Transverse colon (tissue), 4 donors: ENCODE measurements around the gene TSTD1. TPM values are rescaled to one million over a fixed set of nuclear protein-coding genes. Genes with fewer than 3 reads are reported as not detected.

Experiments
- DNase-seq: peaks from one replicate; pipeline ENCODE4 v3.0.0-alpha.2; 2019
- H3K27ac ChIP-seq, 4 donors: fragments of 200-600 bp; sonication (generic); 2 replicates each; pipeline ENCODE4 v1.5.1; 2016 to 2018; ENCODE audit warnings: inconsistent platforms in 4 of 4
- H3K27me3 ChIP-seq: fragments of 200-600 bp; sonication (generic); 2 replicates; pipeline ENCODE4 v1.5.1; 2017; ENCODE audit warnings: inconsistent platforms
- H3K36me3 ChIP-seq, 4 donors: fragments of 200-600 bp; sonication (generic); 2 replicates each; pipeline ENCODE4 v1.5.1; 2017 to 2019; ENCODE audit warnings: inconsistent platforms in 4 of 4
- H3K4me1 ChIP-seq, 4 donors: fragments of 200-600 bp; sonication (generic); 2 replicates each; pipeline ENCODE4 v1.5.1; 2017 to 2020; ENCODE audit warnings: inconsistent platforms in 4 of 4
- H3K4me3 ChIP-seq, 4 donors: fragments of 200-600 bp; sonication (generic); 1 replicate in 1 of 4; 2 replicates in 3 of 4; pipeline versions ENCODE4 v1.5.1 to v1.6.1; 2017 to 2019; ENCODE audit warnings: inconsistent platforms in 4 of 4
- H3K9me3 ChIP-seq, 2 donors: fragments of 200-600 bp; sonication (generic); 2 replicates each; pipeline ENCODE4 v1.5.1; 2017 to 2019; ENCODE audit warnings: inconsistent platforms in 2 of 2
- EP300 ChIP-seq: sonication (generic); formaldehyde crosslinking; IDR thresholded peaks from one replicate; pipeline ENCODE4 v1.6.1; 2017; ENCODE audit warnings: antibody characterized with exemption, low read depth
- POLR2A ChIP-seq: fragments of 450-650 bp; IDR thresholded peaks from one replicate; pipeline ENCODE4 v1.6.1; 2016; ENCODE audit warnings: antibody characterized with exemption, mild to moderate bottlenecking, moderate library complexity
- POLR2AphosphoS5 ChIP-seq, 3 donors: sonication (generic); formaldehyde crosslinking; IDR thresholded peaks; one replicate each; pipeline ENCODE4 v1.6.1; 2016; ENCODE audit warnings: antibody characterized with exemption in 3 of 3
- WGBS, 2 donors: methylation state at CpG; one replicate each; pipeline ENCODE4 v1.1.5; 2018; ENCODE audit warnings: low coverage in 1 of 2; 5-methylcytosine and 5-hydroxymethylcytosine counted together
- in situ Hi-C, 4 donors: fragments of 200-750 bp; cut with MboI; loops; one replicate each; pipeline versions ENCODE4 v1.15.0 to v1.15.1; 2017; ENCODE audit warnings: low sequenced_read_pairs in 3 of 4, low pct_ligation_motif_present in 1 of 4, low pct_unique_long_range_greater_than_20kb in 1 of 4
- intact Hi-C: fragments of 100-400 bp; cut with DNase I; formaldehyde crosslinking; loops from one replicate; pipeline ENCODE4 v1.15.1; 2023; ENCODE audit warnings: low total_unique reads
- total RNA-seq, 4 donors: library from RNA; depleted of rRNA; stranded (reverse); fragments of >200 nt; gene quantifications; one replicate each; pipeline ENCODE4 v1.1.0, GENCODE V29; 2016
- TF ChIP-seq, protein P1 (sequence below), 5 experiments: fragments of 200-600 bp in 3 of 5; fragments of 450-650 bp in 2 of 5; sonication (generic) in 3 of 5; IDR thresholded peaks; 1 replicate in 2 of 5; 2 replicates in 3 of 5; pipeline ENCODE4 v1.5.1; 2016 to 2017; ENCODE audit warnings: antibody characterized with exemption in 5 of 5, inconsistent platforms in 3 of 5, mild to moderate bottlenecking in 2 of 5, moderate library complexity in 1 of 5

TSTD1 gene
- total RNA-seq, 4 donors from 2014 or later = 104 to 224 (median 191) TPM

DNA sequence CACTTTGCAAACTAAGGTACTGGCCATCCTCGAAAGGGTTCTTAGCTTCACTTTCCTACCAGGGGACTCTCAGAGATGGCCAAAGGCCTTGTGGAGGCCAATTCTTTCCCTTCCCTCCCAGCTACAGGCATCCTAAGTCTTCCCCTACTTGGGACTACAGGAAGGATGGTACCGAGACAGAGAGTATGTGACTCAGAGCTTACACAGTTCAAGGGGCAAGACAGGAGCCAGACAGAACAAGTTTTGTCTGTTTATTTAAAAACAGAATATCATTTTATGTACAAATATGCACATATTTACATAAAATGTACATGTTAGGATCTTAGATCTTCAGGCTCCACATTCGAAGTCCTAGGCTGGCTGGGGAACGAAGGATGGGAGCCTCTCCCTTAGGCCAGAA, 32.0 kb upstream of the TSTD1 start:
- DNase-seq = no peak
- Histone ChIP-seq H3K27me3 (no peaks in the 10 kb centered on the region), H3K36me3 (no peaks in the 10 kb centered on the region), H3K4me3 (no peak overlapping the region), H3K27ac (no peak overlapping the region), H3K4me1 (peaks cover 0 to 6% (median 2%) of the 10 kb centered on the region in 4 donors), H3K9me3 (no peaks in the 10 kb centered on the region)
- intact Hi-C loops (no loop called here), in situ Hi-C loops (loop anchor here in 1 of 4 donors (25.0 kb wide), 1 partner anchor 667 kb away; the partner anchor contains the start of gene DUSP12)
- TF ChIP-seq EP300 (no peak), POLR2A (no peak), POLR2AphosphoS5 (IDR thresholded peaks at IDR 0.05) (no peak)
- TF ChIP-seq, protein P1, sequence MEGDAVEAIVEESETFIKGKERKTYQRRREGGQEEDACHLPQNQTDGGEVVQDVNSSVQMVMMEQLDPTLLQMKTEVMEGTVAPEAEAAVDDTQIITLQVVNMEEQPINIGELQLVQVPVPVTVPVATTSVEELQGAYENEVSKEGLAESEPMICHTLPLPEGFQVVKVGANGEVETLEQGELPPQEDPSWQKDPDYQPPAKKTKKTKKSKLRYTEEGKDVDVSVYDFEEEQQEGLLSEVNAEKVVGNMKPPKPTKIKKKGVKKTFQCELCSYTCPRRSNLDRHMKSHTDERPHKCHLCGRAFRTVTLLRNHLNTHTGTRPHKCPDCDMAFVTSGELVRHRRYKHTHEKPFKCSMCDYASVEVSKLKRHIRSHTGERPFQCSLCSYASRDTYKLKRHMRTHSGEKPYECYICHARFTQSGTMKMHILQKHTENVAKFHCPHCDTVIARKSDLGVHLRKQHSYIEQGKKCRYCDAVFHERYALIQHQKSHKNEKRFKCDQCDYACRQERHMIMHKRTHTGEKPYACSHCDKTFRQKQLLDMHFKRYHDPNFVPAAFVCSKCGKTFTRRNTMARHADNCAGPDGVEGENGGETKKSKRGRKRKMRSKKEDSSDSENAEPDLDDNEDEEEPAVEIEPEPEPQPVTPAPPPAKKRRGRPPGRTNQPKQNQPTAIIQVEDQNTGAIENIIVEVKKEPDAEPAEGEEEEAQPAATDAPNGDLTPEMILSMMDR (IDR thresholded peaks at IDR 0.05) = no peak
- WGBS, 2 donors = 90% methylated on average over 4 of the region's 4 CpGs; no CpG with 5 or more reads in 1 of the 2 donors

DNA sequence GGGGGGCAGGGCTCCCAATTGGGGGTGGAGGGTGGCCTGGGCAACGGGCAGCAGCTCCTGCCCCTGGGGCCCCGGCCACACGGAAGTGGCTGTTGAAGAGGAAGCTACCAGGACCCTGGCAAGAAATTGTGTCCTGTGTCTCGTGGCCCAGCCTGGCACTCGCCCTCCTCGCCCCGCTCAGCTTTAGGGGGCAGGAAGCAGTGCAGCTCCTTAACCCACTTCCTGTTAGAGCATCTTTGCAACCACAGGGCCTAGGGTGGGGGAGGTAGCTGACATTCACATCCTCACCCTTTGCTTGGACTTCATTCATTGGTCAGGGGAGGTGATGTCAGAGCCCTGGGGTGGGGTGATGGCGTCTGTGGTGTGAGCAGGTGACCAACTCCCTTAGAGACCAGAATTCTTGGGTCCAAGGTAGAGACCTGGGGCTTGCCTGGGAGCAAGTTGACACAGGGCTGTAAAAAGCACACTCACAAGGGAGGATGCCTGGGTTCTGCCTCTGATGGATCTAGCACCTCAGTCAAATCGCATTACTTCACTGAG, 31.0 kb upstream of the TSTD1 start, which contains the start of gene ARHGAP30:
Gene ARHGAP30, minus strand, starts transcription at position 161 of the 540 bp plus-strand sequence. CDS start 267 bp downstream, outside the sequence.
- intact Hi-C loops = no loop called here

DNA sequence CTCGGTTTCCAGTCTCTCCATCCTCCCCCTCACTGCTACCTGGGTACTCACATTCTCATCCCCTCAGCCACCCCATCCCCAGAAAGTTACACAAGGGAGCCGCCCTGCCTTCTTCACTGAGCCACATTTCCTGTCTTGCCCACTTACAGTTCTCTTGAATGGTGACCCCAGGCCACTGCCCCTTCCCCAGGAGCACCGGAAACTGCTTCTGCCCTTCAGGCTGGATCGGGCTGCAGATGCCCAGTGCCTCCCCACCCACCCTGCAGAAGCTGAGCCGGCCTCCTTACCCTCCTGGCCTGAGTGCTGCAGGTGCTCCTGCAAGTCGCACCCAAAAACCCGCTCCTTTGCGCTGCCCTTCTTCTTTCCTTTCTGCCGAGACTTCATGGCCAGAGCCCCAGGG, 30.5 kb upstream of the TSTD1 start:
- peaks cover 0 to 6% (median 2%) of the 10 kb centered on the region in 4 donors for H3K4me1 ChIP-seq
- intact Hi-C loops (no loop called here), in situ Hi-C loops (loop anchor here in 1 of 4 donors (25.0 kb wide), 1 partner anchor 668 kb away; the partner anchor contains the start of gene DUSP12)
- H3K27ac ChIP-seq = peak overlapping the region; percentile 71 to 89 (median 78)
- no peak for TF ChIP-seq EP300
- TF ChIP-seq, protein P1 (IDR thresholded peaks at IDR 0.05) = no peak
- TF ChIP-seq POLR2AphosphoS5 (IDR thresholded peaks at IDR 0.05) = no peak
- TF ChIP-seq POLR2A = no peak
- peak overlapping the region; percentile 8 to 42 (median 18) for H3K4me3 ChIP-seq
- no peaks in the 10 kb centered on the region for H3K36me3 ChIP-seq
- H3K27me3 ChIP-seq = no peaks in the 10 kb centered on the region
- DNase-seq = no peak
- WGBS, 2 donors = 57 to 66% methylated on average over 2 to 9 of the region's 9 CpGs
- H3K9me3 ChIP-seq = no peaks in the 10 kb centered on the region

More for the DNA sequence above, 31.0 kb upstream of the TSTD1 start, which contains the start of gene ARHGAP30:
- Histone ChIP-seq H3K9me3 (no peaks in the 10 kb centered on the region), H3K27me3 (no peaks in the 10 kb centered on the region), H3K27ac (peak within 1 kb of the TSS; percentile 71 to 89 (median 78)), H3K36me3 (no peaks in the 10 kb centered on the region), H3K4me1 (peaks cover 0 to 6% (median 2%) of the 10 kb centered on the region in 4 donors), H3K4me3 (peak within 1 kb of the TSS; percentile 8 to 42 (median 18))
- TF ChIP-seq POLR2AphosphoS5 (IDR thresholded peaks at IDR 0.05) (peak; percentile 37 to 63 (median 38)), POLR2A (peak; percentile 55)
- TF ChIP-seq, protein P1 (IDR thresholded peaks at IDR 0.05) = no peak
- peak; percentile 80 for DNase-seq
- in situ Hi-C loops = loop anchor here in 1 of 4 donors (25.0 kb wide), 1 partner anchor 668 kb away; the partner anchor contains the start of gene DUSP12
- 81% methylated on average over 9 of the region's 9 CpGs; no CpG with 5 or more reads in 1 of the 2 donors for WGBS, 2 donors

DNA sequence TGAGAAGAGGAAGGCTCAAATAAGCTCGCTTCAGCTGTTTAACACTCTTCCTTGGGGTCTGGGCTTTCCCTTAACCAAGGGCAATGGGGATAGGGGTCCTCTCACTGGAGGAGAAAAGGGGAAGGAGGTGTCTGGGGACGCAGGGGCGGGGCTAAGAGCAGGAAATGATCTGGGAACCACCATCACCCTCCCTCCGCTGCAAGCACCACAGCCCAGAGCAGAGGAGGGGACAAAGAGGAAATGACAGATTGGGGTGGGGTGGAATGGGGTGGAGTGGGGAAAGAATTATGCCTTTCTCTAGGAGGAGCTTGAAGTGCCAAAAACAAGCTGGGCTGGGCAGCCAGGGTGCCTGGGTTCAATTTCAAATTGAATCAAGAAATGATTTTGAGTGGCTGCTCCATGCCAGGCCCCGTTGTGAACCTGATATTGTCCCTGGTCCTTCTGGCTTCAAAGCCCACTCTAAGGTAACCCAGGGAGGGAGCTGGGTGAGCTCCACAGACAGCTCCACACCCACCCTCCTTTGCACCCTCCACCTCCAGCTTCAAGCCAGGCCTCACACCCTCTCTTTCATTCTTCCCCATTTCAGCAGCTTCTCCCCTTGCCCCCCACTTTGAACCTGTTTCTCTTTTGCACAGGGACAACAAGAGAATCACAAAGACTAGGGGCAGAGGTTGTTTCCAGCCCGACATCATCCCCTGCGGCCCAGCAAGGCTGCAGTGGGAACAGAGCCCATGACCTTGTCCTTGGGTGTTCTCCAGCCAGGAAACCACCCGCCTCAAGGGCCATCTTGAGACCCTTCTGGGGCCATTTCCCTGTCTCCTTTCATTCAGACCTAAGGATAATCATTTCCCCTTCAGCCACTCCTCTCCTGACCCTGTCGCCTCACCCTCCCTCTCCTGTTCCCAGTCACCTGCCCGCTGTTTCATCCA, 29.8 kb upstream of the TSTD1 start:
- intact Hi-C loops = no loop called here
- TF ChIP-seq, protein P1 (IDR thresholded peaks at IDR 0.05) = no peak
- TF ChIP-seq EP300 (no peak), POLR2AphosphoS5 (IDR thresholded peaks at IDR 0.05) (no peak), POLR2A (no peak)
- H3K4me3 ChIP-seq = peak overlapping the region in 3 of 4 donors; percentile 8 to 42 (median 26)

More for the DNA sequence above, 29.8 kb upstream of the TSTD1 start:
- peak; percentile 78 for DNase-seq
- H3K9me3 ChIP-seq = no peaks in the 10 kb centered on the region
- H3K27me3 ChIP-seq = no peaks in the 10 kb centered on the region
- peaks cover 0 to 6% (median 2%) of the 10 kb centered on the region in 4 donors for H3K4me1 ChIP-seq
- in situ Hi-C loops = loop anchor here in 1 of 4 donors (25.0 kb wide), 1 partner anchor 669 kb away; the partner anchor contains the start of gene DUSP12
- H3K36me3 ChIP-seq = no peaks in the 10 kb centered on the region
- 56 to 61% methylated on average over 7 to 10 of the region's 10 CpGs for WGBS, 2 donors
- peak overlapping the region; percentile 71 to 89 (median 78) for H3K27ac ChIP-seq
